Ovary (tissue), 9 donors: Measurements from ENCODE around the gene MAPKAPK5. TPM values are rescaled to one million over a fixed set of nuclear protein-coding genes. Genes with fewer than 3 reads are reported as not detected.

Source experiments
- DNase-seq, 5 donors: peaks; one replicate each; pipeline ENCODE4 v3.0.0-alpha.2; 2019 to 2020
- H3K27ac ChIP-seq, 2 donors: fragments of 200-600 bp; one replicate each; pipeline versions ENCODE4 v1.5.1 to v1.8.0; 2019 to 2022
- H3K27me3 ChIP-seq: fragments of 200-600 bp; one replicate; pipeline ENCODE4 v1.8.0; 2022
- H3K36me3 ChIP-seq: fragments of 200-600 bp; sonication (generic); one replicate; pipeline ENCODE4 v1.5.1; 2019
- H3K4me1 ChIP-seq: one replicate; pipeline ENCODE4 v1.8.1; 2013; ENCODE audit warnings: mild to moderate bottlenecking, moderate library complexity; ENCODE audit not compliant: insufficient read depth
- H3K4me3 ChIP-seq: fragments of 200-600 bp; sonication (generic); one replicate; pipeline ENCODE4 v1.5.1; 2017
- H3K9me3 ChIP-seq, 2 donors: fragments of 200-600 bp in 1 of 2; sonication (generic) in 1 of 2; one replicate each; pipeline versions ENCODE4 v1.5.1 to v1.8.1; 2013 to 2019; ENCODE audit warnings: mild to moderate bottlenecking in 1 of 2, moderate library complexity in 1 of 2
- CTCF ChIP-seq, 3 donors: fragments of 450-650 bp in 2 of 3; fragments of 200-600 bp in 1 of 3; IDR thresholded peaks; one replicate each; pipeline versions ENCODE4 v1.5.1 to v1.8.0; 2016 to 2022; ENCODE audit warnings: antibody characterized with exemption in 3 of 3, mild to moderate bottlenecking in 1 of 3
- EP300 ChIP-seq: sonication (generic); formaldehyde crosslinking; IDR thresholded peaks from one replicate; pipeline ENCODE4 v1.6.1; 2017; ENCODE audit warnings: antibody characterized with exemption
- POLR2A ChIP-seq: fragments of 450-650 bp; IDR thresholded peaks from one replicate; pipeline ENCODE4 v1.6.1; 2017; ENCODE audit warnings: antibody characterized with exemption, mild to moderate bottlenecking, moderate library complexity
- WGBS, 3 donors: extraction: QIAGEN DNeasy Blood & Tissue Kit in 1 of 3; methylation state at CpG; one replicate each; pipeline versions ENCODE4 v1.1.5 to v1.1.7; 2013 to 2017; 5-methylcytosine and 5-hydroxymethylcytosine counted together
- intact Hi-C, 4 donors: fragments of 100-400 bp; cut with DNase I; formaldehyde crosslinking; loops; one replicate each; pipeline versions ENCODE4 v1.11.0 to v1.15.1; 2022 to 2023
- polyA plus RNA-seq, 2 donors: library from polyadenylated mRNA; stranded (reverse); fragments of 200-250 nt in 1 of 2; fragments of 350-450 nt in 1 of 2; fragmentation: Illumina TruSeq in 1 of 2; extraction: RNeasy Lipid Tissue Mini Kit (QIAGEN cat#74804) in 1 of 2; gene quantifications; one replicate each; pipeline ENCODE4 v1.2.3, GENCODE V29; 2013 to 2014
- total RNA-seq, 7 donors: library from RNA; depleted of rRNA in 2 of 7; stranded (reverse); fragments of >200 nt in 2 of 7; fragmentation: NEBNext Ultra II Directional in 3 of 7; extraction: Animal tissue kit (Norgen Biotek cat#: 25700) in 3 of 7; gene quantifications; one replicate each; pipeline versions ENCODE4 v1.1.0 to v1.2.4, GENCODE V29; 2016 to 2023
- donor health status: DM: no; HTN: no; CAD: no; lungs with moderate emphysema.
- donor health status: DM: no; HTN: no; CAD: no.
- donor health status: Bipolar disorder and iron deficiency.
- donor health status: DM: yes; HTN: yes; CAD: no.
- donor health status: DM: no; HTN: no; CAD: no.
- donor health status: DM: yes; HTN: yes; CAD: no.

Gene MAPKAPK5
- total and polyA plus RNA-seq, 9 donors = 20.0 to 52.5 (median 38.8) TPM

- Histone ChIP-seq H3K4me1 (no peaks in the 10 kb centered on the region), H3K27ac (no peak overlapping the region), H3K36me3 (no peaks in the 10 kb centered on the region), H3K4me3 (no peak overlapping the region), H3K9me3 (no peaks in the 10 kb centered on the region), H3K27me3 (no peaks in the 10 kb centered on the region)
- no peak for DNase-seq
- TF ChIP-seq CTCF (IDR thresholded peaks at IDR 0.05) (no peak), EP300 (no peak), POLR2A (no peak)
- intact Hi-C loops = no loop called here
- WGBS, 3 donors = 80 to 87% (median 86%) methylated on average over 2 of the region's 2 CpGs
Measured at GRCh38 chr12:111870706-111871105, 28.7 kb downstream of the MAPKAPK5 start.

- Histone ChIP-seq H3K9me3 (no peaks in the 10 kb centered on the region), H3K27ac (no peak overlapping the region), H3K4me1 (no peaks in the 10 kb centered on the region), H3K4me3 (no peak overlapping the region), H3K27me3 (no peaks in the 10 kb centered on the region), H3K36me3 (no peaks in the 10 kb centered on the region)
- no peak for DNase-seq
- no peak for TF ChIP-seq CTCF (IDR thresholded peaks at IDR 0.05)
- TF ChIP-seq POLR2A = no peak
- intact Hi-C loops = no loop called here
- WGBS, 3 donors = 93 to 95% (median 94%) methylated on average over 7 of the region's 7 CpGs
Measured at GRCh38 chr12:111873113-111873512, 31.1 kb downstream of the MAPKAPK5 start.

GRCh38 chr12:111881716-111882115 lies 39.7 kb downstream of the MAPKAPK5 start:
- Histone ChIP-seq H3K36me3 (no peaks in the 10 kb centered on the region), H3K4me3 (no peak overlapping the region), H3K27me3 (no peaks in the 10 kb centered on the region), H3K27ac (no peak overlapping the region), H3K9me3 (no peaks in the 10 kb centered on the region), H3K4me1 (no peaks in the 10 kb centered on the region)
- WGBS, 3 donors = 91 to 100% (median 98%) methylated on average over 1 of the region's 1 CpG
- intact Hi-C loops = no loop called here
- TF ChIP-seq EP300 (no peak), CTCF (IDR thresholded peaks at IDR 0.05) (no peak), POLR2A (no peak)
- no peak for DNase-seq

- Histone ChIP-seq H3K27me3 (no peaks in the 10 kb centered on the region), H3K36me3 (no peaks in the 10 kb centered on the region), H3K27ac (no peak overlapping the region), H3K4me3 (no peak overlapping the region), H3K9me3 (no peaks in the 10 kb centered on the region), H3K4me1 (no peaks in the 10 kb centered on the region)
- TF ChIP-seq CTCF (IDR thresholded peaks at IDR 0.05) = no peak
- WGBS, 3 donors = 94 to 98% (median 96%) methylated on average over 7 of the region's 7 CpGs
- DNase-seq = no peak
- intact Hi-C loops = no loop called here
Measured at GRCh38 chr12:111886662-111887545, 44.9 kb downstream of the MAPKAPK5 start.
